ENCODE data around the gene MYMK. TPM values are rescaled to one million over a fixed set of nuclear protein-coding genes. Genes with fewer than 3 reads are reported as not detected.

Gene MYMK
- total and polyA plus RNA-seq, 2 of the 13 experiments (the other 11 are each of a cell fraction or from before 2014, with no cell fraction given), result not detected

GRCh38 chr9:133509179-133510083 is 15.3 kb downstream of the MYMK start (continued):
- TF ChIP-seq SKIL (CRISPR knock-in tag; IDR thresholded peaks at IDR 0.05; ENCODE audit: borderline replicate concordance) (no peak), MYPOP (CRISPR knock-in tag; IDR thresholded peaks at IDR 0.05) (no peak), TSC22D2 (CRISPR knock-in tag; IDR thresholded peaks at IDR 0.05; ENCODE audit: borderline replicate concordance) (no peak), NR2F2 (IDR thresholded peaks at IDR 0.05; ENCODE audit: borderline replicate concordance, low read depth) (no peak), ZNF720 (CRISPR knock-in tag; IDR thresholded peaks at IDR 0.05) (no peak), ZNF451 (CRISPR knock-in tag; IDR thresholded peaks at IDR 0.05) (no peak), ZNF430 (CRISPR knock-in tag; IDR thresholded peaks at IDR 0.05) (no peak), ZNF547 (CRISPR knock-in tag; IDR thresholded peaks at IDR 0.05) (no peak)
- TF ChIP-seq, protein P1, sequence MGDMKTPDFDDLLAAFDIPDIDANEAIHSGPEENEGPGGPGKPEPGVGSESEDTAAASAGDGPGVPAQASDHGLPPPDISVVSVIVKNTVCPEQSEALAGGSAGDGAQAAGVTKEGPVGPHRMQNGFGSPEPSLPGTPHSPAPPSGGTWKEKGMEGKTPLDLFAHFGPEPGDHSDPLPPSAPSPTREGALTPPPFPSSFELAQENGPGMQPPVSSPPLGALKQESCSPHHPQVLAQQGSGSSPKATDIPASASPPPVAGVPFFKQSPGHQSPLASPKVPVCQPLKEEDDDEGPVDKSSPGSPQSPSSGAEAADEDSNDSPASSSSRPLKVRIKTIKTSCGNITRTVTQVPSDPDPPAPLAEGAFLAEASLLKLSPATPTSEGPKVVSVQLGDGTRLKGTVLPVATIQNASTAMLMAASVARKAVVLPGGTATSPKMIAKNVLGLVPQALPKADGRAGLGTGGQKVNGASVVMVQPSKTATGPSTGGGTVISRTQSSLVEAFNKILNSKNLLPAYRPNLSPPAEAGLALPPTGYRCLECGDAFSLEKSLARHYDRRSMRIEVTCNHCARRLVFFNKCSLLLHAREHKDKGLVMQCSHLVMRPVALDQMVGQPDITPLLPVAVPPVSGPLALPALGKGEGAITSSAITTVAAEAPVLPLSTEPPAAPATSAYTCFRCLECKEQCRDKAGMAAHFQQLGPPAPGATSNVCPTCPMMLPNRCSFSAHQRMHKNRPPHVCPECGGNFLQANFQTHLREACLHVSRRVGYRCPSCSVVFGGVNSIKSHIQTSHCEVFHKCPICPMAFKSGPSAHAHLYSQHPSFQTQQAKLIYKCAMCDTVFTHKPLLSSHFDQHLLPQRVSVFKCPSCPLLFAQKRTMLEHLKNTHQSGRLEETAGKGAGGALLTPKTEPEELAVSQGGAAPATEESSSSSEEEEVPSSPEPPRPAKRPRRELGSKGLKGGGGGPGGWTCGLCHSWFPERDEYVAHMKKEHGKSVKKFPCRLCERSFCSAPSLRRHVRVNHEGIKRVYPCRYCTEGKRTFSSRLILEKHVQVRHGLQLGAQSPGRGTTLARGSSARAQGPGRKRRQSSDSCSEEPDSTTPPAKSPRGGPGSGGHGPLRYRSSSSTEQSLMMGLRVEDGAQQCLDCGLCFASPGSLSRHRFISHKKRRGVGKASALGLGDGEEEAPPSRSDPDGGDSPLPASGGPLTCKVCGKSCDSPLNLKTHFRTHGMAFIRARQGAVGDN (CRISPR knock-in tag; IDR thresholded peaks at IDR 0.05), result 0 out of 2 replicates have a peak, but pooled peaks have one; percentile 20
